Measurements from ENCODE around the gene CD164. TPM values are rescaled to one million over a fixed set of nuclear protein-coding genes. Genes with fewer than 3 reads are reported as not detected.

Gene CD164
- total RNA-seq, 1 experiment from 2014 or later: 228 TPM

DNA sequence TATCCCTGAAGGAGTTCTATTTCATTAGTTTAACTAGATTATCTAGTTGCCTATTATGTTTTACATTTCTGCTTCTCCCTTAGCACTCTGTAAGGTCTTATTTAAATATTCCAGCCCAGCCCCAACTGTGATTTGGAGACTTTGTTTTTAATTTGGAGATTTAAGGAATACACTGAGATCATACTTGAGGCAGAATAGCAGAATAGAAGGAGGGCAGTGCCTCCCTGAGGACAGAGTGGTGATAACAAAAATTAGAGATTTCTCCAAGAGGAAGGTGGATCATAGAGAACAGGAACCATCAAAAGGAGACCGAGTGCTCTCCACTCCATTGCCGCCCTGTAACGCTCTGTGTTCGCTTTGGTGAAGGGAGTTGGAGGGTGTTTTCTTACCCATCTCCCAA, 14.8 kb upstream of the CD164 start:
- ChIA-PET CTCF (interaction anchor here (0.6 kb wide), 2 partner anchors 13 to 209 kb away, joined by 3 read pairs; no protein-coding TSS in a partner anchor), POLR2A (no interaction called here)
- peak in 1 of 2 experiments; percentile 21 for DNase-seq
- BruUV-seq (replicated peaks): no TSS peak
- Mint-ChIP-seq H3K4me3 (ENCODE audit: unreplicated experiment) (no peak overlapping the region), H3K27me3 (ENCODE audit: insufficient read depth, unreplicated experiment) (peaks cover 6% of the 10 kb centered on the region), H3K27ac (ENCODE audit: unreplicated experiment) (no peak overlapping the region), H3K36me3 (ENCODE audit: insufficient read depth, unreplicated experiment) (no peaks in the 10 kb centered on the region), H3K9me3 (ENCODE audit: unreplicated experiment) (no peaks in the 10 kb centered on the region), H3K4me1 (ENCODE audit: low read depth, unreplicated experiment) (no peaks in the 10 kb centered on the region)
- TF ChIP-seq, protein P1, sequence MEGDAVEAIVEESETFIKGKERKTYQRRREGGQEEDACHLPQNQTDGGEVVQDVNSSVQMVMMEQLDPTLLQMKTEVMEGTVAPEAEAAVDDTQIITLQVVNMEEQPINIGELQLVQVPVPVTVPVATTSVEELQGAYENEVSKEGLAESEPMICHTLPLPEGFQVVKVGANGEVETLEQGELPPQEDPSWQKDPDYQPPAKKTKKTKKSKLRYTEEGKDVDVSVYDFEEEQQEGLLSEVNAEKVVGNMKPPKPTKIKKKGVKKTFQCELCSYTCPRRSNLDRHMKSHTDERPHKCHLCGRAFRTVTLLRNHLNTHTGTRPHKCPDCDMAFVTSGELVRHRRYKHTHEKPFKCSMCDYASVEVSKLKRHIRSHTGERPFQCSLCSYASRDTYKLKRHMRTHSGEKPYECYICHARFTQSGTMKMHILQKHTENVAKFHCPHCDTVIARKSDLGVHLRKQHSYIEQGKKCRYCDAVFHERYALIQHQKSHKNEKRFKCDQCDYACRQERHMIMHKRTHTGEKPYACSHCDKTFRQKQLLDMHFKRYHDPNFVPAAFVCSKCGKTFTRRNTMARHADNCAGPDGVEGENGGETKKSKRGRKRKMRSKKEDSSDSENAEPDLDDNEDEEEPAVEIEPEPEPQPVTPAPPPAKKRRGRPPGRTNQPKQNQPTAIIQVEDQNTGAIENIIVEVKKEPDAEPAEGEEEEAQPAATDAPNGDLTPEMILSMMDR (IDR thresholded peaks at IDR 0.05; ENCODE audit: insufficient read depth in 1 of 2, low read depth in 1 of 2, low read length in 1 of 2, severe bottlenecking in 1 of 2, unreplicated experiment in 1 of 2): peak; percentile 28 to 42
- no peaks in the 10 kb centered on the region for H3K9me3 ChIP-seq
- no peaks in the 10 kb centered on the region for H3K4me1 ChIP-seq
- intact Hi-C loops (cut with micrococcal nuclease; ENCODE audit: unreplicated experiment): loop anchor here (1.0 to 2.0 kb wide), 3 partner anchors 14 to 214 kb away; no protein-coding TSS in a partner anchor
- H3K4me3 ChIP-seq (ENCODE audit: low read depth, low read length): no peak overlapping the region
- no peaks in the 10 kb centered on the region for H3K36me3 ChIP-seq (ENCODE audit: control insufficient read depth, insufficient read depth, low read length)
- H3K27me3 ChIP-seq (replicated peaks; ENCODE audit: control insufficient read depth, insufficient read depth, low read length): no peaks in the 10 kb centered on the region

DNA sequence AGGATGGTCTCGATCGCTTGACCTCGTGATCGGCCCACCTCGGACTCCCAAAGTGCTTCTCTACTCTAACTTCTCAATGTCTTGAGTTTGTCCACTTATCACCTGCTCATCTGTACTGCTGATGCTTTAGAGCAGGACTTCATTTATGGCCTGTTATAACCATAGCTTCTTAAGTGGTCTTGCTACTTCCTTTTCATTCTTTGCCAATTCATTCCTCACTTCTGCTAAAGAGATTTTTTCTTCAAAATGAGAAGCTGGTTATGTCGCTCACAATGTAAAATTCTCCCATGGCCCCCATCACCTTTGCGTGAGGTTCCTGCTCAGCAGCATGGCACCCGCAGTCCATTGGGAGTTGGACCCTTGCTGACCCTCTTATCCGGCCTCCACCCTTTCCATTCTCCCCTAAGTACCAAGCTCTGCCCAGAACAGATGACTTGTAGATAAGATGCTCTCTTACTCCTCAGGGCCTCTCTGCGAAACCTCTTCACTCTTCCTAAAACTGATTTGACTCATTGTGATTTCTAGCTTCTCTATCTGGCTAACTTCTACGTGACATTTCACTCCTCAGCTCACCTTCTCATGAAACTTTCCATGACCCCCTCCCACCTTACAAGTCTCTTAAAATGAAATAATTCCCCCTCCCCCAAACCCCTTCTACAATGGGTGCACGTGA, 13.9 kb upstream of the CD164 start:
- Mint-ChIP-seq H3K4me3 (ENCODE audit: unreplicated experiment) (no peak overlapping the region), H3K27me3 (ENCODE audit: insufficient read depth, unreplicated experiment) (peaks cover 6% of the 10 kb centered on the region), H3K4me1 (ENCODE audit: low read depth, unreplicated experiment) (no peaks in the 10 kb centered on the region), H3K27ac (ENCODE audit: unreplicated experiment) (no peak overlapping the region), H3K9me3 (ENCODE audit: unreplicated experiment) (no peaks in the 10 kb centered on the region), H3K36me3 (ENCODE audit: insufficient read depth, unreplicated experiment) (no peaks in the 10 kb centered on the region)
- POLR2A ChIA-PET: no interaction called here
- no TSS peak for BruUV-seq (replicated peaks)
- intact Hi-C loops (cut with micrococcal nuclease; ENCODE audit: unreplicated experiment): loop anchor here (2.0 kb wide), 1 partner anchor 213 kb away; no protein-coding TSS in a partner anchor
- no peaks in the 10 kb centered on the region for H3K4me1 ChIP-seq
- no peaks in the 10 kb centered on the region for H3K27me3 ChIP-seq (replicated peaks; ENCODE audit: control insufficient read depth, insufficient read depth, low read length)
- no peak for DNase-seq
- CTCF ChIA-PET: no interaction called here
- TF ChIP-seq, protein P1 (IDR thresholded peaks at IDR 0.05; ENCODE audit: insufficient read depth in 1 of 2, low read depth in 1 of 2, low read length in 1 of 2, severe bottlenecking in 1 of 2, unreplicated experiment in 1 of 2): no peak
- no peaks in the 10 kb centered on the region for H3K36me3 ChIP-seq (ENCODE audit: control insufficient read depth, insufficient read depth, low read length)
- H3K9me3 ChIP-seq: no peaks in the 10 kb centered on the region
- H3K4me3 ChIP-seq (ENCODE audit: low read depth, low read length): no peak overlapping the region

DNA sequence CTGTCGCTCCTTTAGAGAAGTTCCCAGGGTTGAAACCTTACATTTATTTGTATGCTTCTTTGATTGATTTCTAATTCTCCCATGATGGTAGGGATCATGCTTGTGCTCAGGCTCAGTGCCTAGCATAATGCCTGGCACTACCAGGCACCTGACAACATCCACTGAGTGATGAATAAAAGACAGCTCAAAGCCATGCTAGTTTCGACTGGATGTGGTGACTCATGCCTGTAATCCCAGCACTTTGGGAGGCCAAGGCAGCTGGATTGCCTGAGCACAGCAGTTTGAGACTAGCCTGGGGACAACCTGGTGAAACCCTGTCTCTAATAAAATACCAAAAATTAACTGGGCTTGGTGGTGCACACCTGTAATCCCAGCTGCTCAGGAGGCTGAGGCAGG, 11.6 kb upstream of the CD164 start:
- Mint-ChIP-seq H3K27ac (ENCODE audit: unreplicated experiment) (no peak overlapping the region), H3K9me3 (ENCODE audit: unreplicated experiment) (no peaks in the 10 kb centered on the region), H3K4me3 (ENCODE audit: unreplicated experiment) (no peak overlapping the region), H3K36me3 (ENCODE audit: insufficient read depth, unreplicated experiment) (no peaks in the 10 kb centered on the region), H3K27me3 (ENCODE audit: insufficient read depth, unreplicated experiment) (peaks cover 6% of the 10 kb centered on the region), H3K4me1 (ENCODE audit: low read depth, unreplicated experiment) (no peaks in the 10 kb centered on the region)
- ChIA-PET POLR2A (no interaction called here), CTCF (interaction anchor here (0.6 to 1.3 kb wide), 3 partner anchors 10 to 322 kb away, joined by 3 to 14 read pairs (median 4); no protein-coding TSS in a partner anchor)
- H3K4me3 ChIP-seq (ENCODE audit: low read depth, low read length): no peak overlapping the region
- no peaks in the 10 kb centered on the region for H3K36me3 ChIP-seq (ENCODE audit: control insufficient read depth, insufficient read depth, low read length)
- TF ChIP-seq, protein P1 (IDR thresholded peaks at IDR 0.05; ENCODE audit: insufficient read depth in 1 of 2, low read depth in 1 of 2, low read length in 1 of 2, severe bottlenecking in 1 of 2, unreplicated experiment in 1 of 2): no peak
- no peaks in the 10 kb centered on the region for H3K27me3 ChIP-seq (replicated peaks; ENCODE audit: control insufficient read depth, insufficient read depth, low read length)
- H3K4me1 ChIP-seq: no peaks in the 10 kb centered on the region
- no peak for DNase-seq
- no peaks in the 10 kb centered on the region for H3K9me3 ChIP-seq
- intact Hi-C loops (cut with micrococcal nuclease; ENCODE audit: unreplicated experiment): no loop called here
- BruUV-seq (replicated peaks): no TSS peak
